ENCODE measurements around the gene USP22. TPM values are rescaled to one million over a fixed set of nuclear protein-coding genes. Genes with fewer than 3 reads are reported as not detected.

The USP22 gene
- total and polyA plus RNA-seq, 2 of the 8 experiments (the other 6 are each of a cell fraction or from before 2014, with no cell fraction given) = 221 to 316 TPM

GRCh38 chr17:20954794-20955193 lies 88.0 kb downstream of the USP22 start:
- Histone ChIP-seq H3K4me3 (ENCODE audit: extremely low read depth in 1 of 4, insufficient read depth in 2 of 4, low read depth in 3 of 4, low read length in 4 of 4) (no peak overlapping the region), H2BK20ac (ENCODE audit: low read length) (no peak overlapping the region), H3K27ac (ENCODE audit: low read depth, low read length) (no peak overlapping the region), H2BK5ac (ENCODE audit: low read depth, low read length) (no peak overlapping the region), H3K23me2 (ENCODE audit: low read depth, low read length) (no peaks in the 10 kb centered on the region), H3K27me3 (replicated peaks in 1 of 4; ENCODE audit: control insufficient read depth in 3 of 4, extremely low read depth in 1 of 4, insufficient read depth in 3 of 4, low read length in 3 of 4) (no peaks in the 10 kb centered on the region), H4K5ac (ENCODE audit: insufficient read length, low read depth, low read length) (no peak overlapping the region), H2AK5ac (ENCODE audit: low read depth, low read length) (no peak overlapping the region), H2BK12ac (ENCODE audit: low read depth, low read length) (no peak overlapping the region), H2AFZ (ENCODE audit: low read length) (no peak overlapping the region), H3K79me1 (ENCODE audit: low read depth, low read length) (no peaks in the 10 kb centered on the region), H3K23ac (ENCODE audit: insufficient read length) (no peak overlapping the region), H3K4ac (replicated peaks; ENCODE audit: insufficient read length, low read depth, low read length) (no peak overlapping the region), H3K14ac (ENCODE audit: insufficient read length) (no peak overlapping the region), H3K56ac (replicated peaks; ENCODE audit: insufficient read length, low read depth, low read length) (no peak overlapping the region), H3K4me1 (replicated peaks in 1 of 4; ENCODE audit: control insufficient read depth in 3 of 4, insufficient read depth in 4 of 4, low read length in 3 of 4) (no peaks in the 10 kb centered on the region), H2BK120ac (replicated peaks; ENCODE audit: low read depth, low read length) (no peak overlapping the region), H4K20me1 (replicated peaks in 1 of 2; ENCODE audit: control insufficient read depth in 1 of 2, insufficient read depth in 2 of 2, low read length in 2 of 2) (peaks cover 0 to 2% of the 10 kb centered on the region in 2 experiments), H4K8ac (ENCODE audit: extremely low read depth, insufficient read depth, low read length) (no peak overlapping the region), H3K18ac (ENCODE audit: extremely low read depth, low read length) (no peak overlapping the region), H3K9ac (replicated peaks in 1 of 4; ENCODE audit: extremely low read depth in 1 of 4, low read depth in 3 of 4, low read length in 3 of 4) (no peak overlapping the region), H4K91ac (replicated peaks; ENCODE audit: insufficient read length, low read length) (no peak overlapping the region), H2BK15ac (ENCODE audit: low read length) (no peak overlapping the region), H3K4me2 (ENCODE audit: insufficient read depth in 1 of 2, low read depth in 2 of 2, low read length in 2 of 2) (no peak overlapping the region), H3K36me3 (ENCODE audit: control insufficient read depth in 2 of 4, insufficient read depth in 4 of 4, low read length in 3 of 4) (peaks cover 0 to 11% (median 3%) of the 10 kb centered on the region in 4 experiments; a peak in 4 of 8 replicates), H3K79me2 (ENCODE audit: control insufficient read depth in 1 of 2, insufficient read depth in 2 of 2, low read length in 2 of 2) (no peaks in the 10 kb centered on the region), H3K9me3 (ENCODE audit: insufficient read depth in 2 of 2, low read depth in 1 of 2, low read length in 1 of 2) (no peaks in the 10 kb centered on the region)
- TF ChIP-seq GABPA (IDR thresholded peaks at IDR 0.05; ENCODE audit: borderline replicate concordance, insufficient read depth, low read length) = no peak
- no peak for TF ChIP-seq CHD2 (IDR thresholded peaks at IDR 0.05; ENCODE audit: low read length)
- TF ChIP-seq CHD1 (IDR thresholded peaks at IDR 0.05; ENCODE audit: low read depth, low read length) = no peak
- TF ChIP-seq RNF2 (IDR thresholded peaks at IDR 0.05; ENCODE audit: borderline replicate concordance, low read depth, low read length, missing control alignments, poor library complexity, severe bottlenecking) = no peak
- no peak for TF ChIP-seq CBX8 (IDR thresholded peaks at IDR 0.05; ENCODE audit: borderline replicate concordance, low read depth, low read length)
- TF ChIP-seq JUND (IDR thresholded peaks at IDR 0.05; ENCODE audit: low read length) = no peak
- no peak for TF ChIP-seq TAF7 (optimal IDR thresholded peaks at IDR 0.05; ENCODE audit: borderline replicate concordance, low read depth, low read length)
- TF ChIP-seq KDM1A (IDR thresholded peaks at IDR 0.05; ENCODE audit: borderline replicate concordance, low read length) = no peak
- TF ChIP-seq CBX5 (IDR thresholded peaks at IDR 0.05; ENCODE audit: low read depth, low read length) = no peak
- no peak for TF ChIP-seq NRF1 (IDR thresholded peaks at IDR 0.05; ENCODE audit: low read depth, low read length)
- ChIA-PET POLR2A (ENCODE audit: partially characterized antibody) (no interaction called here), CTCF (ENCODE audit: partially characterized antibody) (no interaction called here)
- WGBS, 2 experiments (ENCODE audit: extremely low coverage in 1 of 2, insufficient coverage in 1 of 2, insufficient read length in 1 of 2, insufficient replicate concordance in 2 of 2, low coverage in 1 of 2, low lambda C conversion rate in 2 of 2, missing lambda C conversion rate in 1 of 2) = 87% methylated on average over 4 of the region's 4 CpGs; no CpG with 5 or more reads in 1 of the 2 experiments
- DNase-seq (ENCODE audit: low read depth in 1 of 2, low spot score in 2 of 2) (no peak), FAIRE-seq (no peak)

Measured in H1 (cell line).